Hepatocyte (in vitro differentiated cells): ENCODE measurements around the gene ADGRL1. TPM values are rescaled to one million over a fixed set of nuclear protein-coding genes. Genes with fewer than 3 reads are reported as not detected.

Experiments
- DNase-seq: peaks from one replicate; pipeline ENCODE4 v3.0.0-alpha.2; 2016; ENCODE audit warnings: low spot score
- H2AFZ ChIP-seq: fragments of 200-600 bp; sonication (generic); 2 replicates; pipeline ENCODE4 v1.6.0; 2016; ENCODE audit warnings: antibody characterized with exemption, mild to moderate bottlenecking
- H3K27ac ChIP-seq: fragments of 200-600 bp; sonication (generic); 2 replicates; pipeline ENCODE4 v1.5.1; 2016; ENCODE audit warnings: mild to moderate bottlenecking
- H3K27me3 ChIP-seq: fragments of 200-600 bp; sonication (generic); 2 replicates; pipeline ENCODE4 v1.6.1; 2016
- H3K36me3 ChIP-seq: fragments of 200-600 bp; sonication (generic); replicated peaks from 2 replicates; pipeline ENCODE4 v1.5.1; 2016; ENCODE audit warnings: low read depth; ENCODE audit not compliant: insufficient read depth
- H3K4me1 ChIP-seq: fragments of 200-600 bp; sonication (generic); 2 replicates; pipeline ENCODE4 v1.5.1; 2016; ENCODE audit warnings: mild to moderate bottlenecking, moderate library complexity; ENCODE audit not compliant: insufficient read depth
- H3K4me2 ChIP-seq: fragments of 200-600 bp; sonication (generic); 2 replicates; pipeline ENCODE4 v1.6.0; 2016
- H3K4me3 ChIP-seq: fragments of 200-600 bp; sonication (generic); 2 replicates; pipeline ENCODE4 v1.5.1; 2016; ENCODE audit warnings: mild to moderate bottlenecking
- H3K79me2 ChIP-seq: fragments of 200-600 bp; sonication (generic); 2 replicates; pipeline ENCODE4 v1.6.0; 2017; ENCODE audit warnings: mild to moderate bottlenecking
- H3K9me2 ChIP-seq: fragments of 200-600 bp; sonication (generic); replicated peaks from 2 replicates; pipeline ENCODE4 v1.6.0; 2017; ENCODE audit warnings: mild to moderate bottlenecking; ENCODE audit not compliant: insufficient read depth
- H3K9me3 ChIP-seq: fragments of 200-600 bp; sonication (generic); 2 replicates; pipeline ENCODE4 v1.5.1; 2016; ENCODE audit warnings: low read depth, mild to moderate bottlenecking
- H4K20me1 ChIP-seq: fragments of 200-600 bp; sonication (generic); 2 replicates; pipeline ENCODE4 v1.6.0; 2016; ENCODE audit warnings: mild to moderate bottlenecking; ENCODE audit not compliant: insufficient read depth, poor library complexity, severe bottlenecking
- CTCF ChIP-seq: fragments of 200-600 bp; sonication (generic); IDR thresholded peaks from 2 replicates; pipeline ENCODE4 v1.5.1; 2016; ENCODE audit warnings: antibody characterized with exemption, mild to moderate bottlenecking; ENCODE audit not compliant: poor library complexity
- EZH2 ChIP-seq: fragments of 200-600 bp; sonication (generic); IDR thresholded peaks from 2 replicates; pipeline ENCODE4 v1.6.1; 2016; ENCODE audit warnings: antibody characterized with exemption, mild to moderate bottlenecking, borderline replicate concordance
- EZH2phosphoT487 ChIP-seq: fragments of 200-600 bp; sonication (generic); IDR thresholded peaks from one replicate; pipeline ENCODE4 v1.6.1; 2018; ENCODE audit warnings: antibody characterized with exemption, mild to moderate bottlenecking, low read depth, moderate library complexity; ENCODE audit not compliant: unreplicated experiment, severe bottlenecking
- WGBS: methylation state at CpG from one replicate; pipeline ENCODE4 v1.1.6; 2016; ENCODE audit warnings: low lambda C conversion rate; ENCODE audit errors: missing lambda C conversion rate; 5-methylcytosine and 5-hydroxymethylcytosine counted together
- polyA plus RNA-seq: library from polyadenylated mRNA; unstranded; fragments of >200 nt; fragmentation: Nextera tagmentation; extraction: Ambion mirVana; gene quantifications from 2 replicates; pipeline ENCODE4 v1.2.1, GENCODE V29; 2016
- total RNA-seq: library from RNA; depleted of rRNA; stranded (reverse); fragments of >200 nt; gene quantifications from 2 replicates; pipeline ENCODE4 v1.2.3, GENCODE V29; 2014

ADGRL1 gene
- total and polyA plus RNA-seq, 2 experiments from 2014 or later = 11.5 to 11.9 TPM

DNA sequence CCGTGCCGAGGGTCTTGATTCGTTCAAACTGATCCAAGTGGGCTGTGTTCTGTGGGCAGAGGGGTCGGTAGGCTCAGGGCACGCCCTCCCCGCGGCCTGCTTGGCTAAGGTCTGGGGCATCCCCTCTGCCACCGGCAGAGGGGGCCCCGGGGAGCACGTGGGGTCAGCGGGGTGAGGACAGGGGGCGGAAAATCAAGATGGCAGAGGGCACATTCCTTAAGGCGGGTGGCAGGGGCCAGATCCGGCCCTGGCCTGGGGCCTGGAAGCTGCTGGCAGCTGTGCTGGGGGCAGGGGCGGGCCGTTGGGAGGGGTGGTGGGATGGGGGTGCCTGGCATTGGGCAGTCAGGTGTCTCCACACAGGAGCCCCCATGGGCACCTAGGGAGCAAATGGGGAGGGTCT is 99.1 kb downstream of the ADGRL1 start:
- no peak for DNase-seq
- H3K4me2 ChIP-seq = no peak overlapping the region
- no peak overlapping the region for H3K27ac ChIP-seq
- H3K79me2 ChIP-seq = peaks cover 15% of the 10 kb centered on the region
- no peaks in the 10 kb centered on the region for H3K36me3 ChIP-seq
- 98% methylated on average over 11 of the region's 16 CpGs for WGBS
- H2AFZ ChIP-seq = no peak overlapping the region
- no peaks in the 10 kb centered on the region for H4K20me1 ChIP-seq
- no peaks in the 10 kb centered on the region for H3K9me2 ChIP-seq
- H3K4me3 ChIP-seq = no peak overlapping the region
- TF ChIP-seq EZH2phosphoT487 = no peak
- TF ChIP-seq CTCF = no peak
- TF ChIP-seq EZH2 = no peak
- H3K9me3 ChIP-seq = no peaks in the 10 kb centered on the region
- H3K27me3 ChIP-seq = no peaks in the 10 kb centered on the region
- no peaks in the 10 kb centered on the region for H3K4me1 ChIP-seq

DNA sequence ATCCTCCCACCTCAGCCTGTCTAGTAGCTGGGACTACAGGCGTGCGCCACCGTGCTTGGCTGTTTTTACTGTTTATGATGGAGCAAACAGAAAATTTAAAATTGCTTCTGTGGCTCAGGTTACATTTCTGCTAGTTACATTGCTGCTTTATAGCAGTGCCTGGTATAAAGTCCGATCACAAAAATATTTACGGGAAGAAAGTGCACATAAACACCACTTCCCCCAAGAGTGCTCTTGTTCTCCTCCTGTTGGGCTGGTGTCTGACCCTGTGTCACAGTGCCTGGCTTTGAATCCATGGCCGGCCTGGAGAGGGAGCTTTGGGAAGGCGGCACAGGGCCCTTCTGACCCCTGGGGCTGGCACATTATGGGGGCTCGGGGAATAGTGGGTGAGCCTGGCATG is 100.3 kb downstream of the ADGRL1 start:
- Histone ChIP-seq H3K36me3 (no peaks in the 10 kb centered on the region), H3K9me3 (no peaks in the 10 kb centered on the region), H3K4me2 (no peak overlapping the region), H2AFZ (no peak overlapping the region), H3K9me2 (no peaks in the 10 kb centered on the region), H3K79me2 (peaks cover 11% of the 10 kb centered on the region), H3K27ac (no peak overlapping the region), H3K27me3 (no peaks in the 10 kb centered on the region), H4K20me1 (no peaks in the 10 kb centered on the region), H3K4me1 (no peaks in the 10 kb centered on the region), H3K4me3 (no peak overlapping the region)
- TF ChIP-seq EZH2phosphoT487 = no peak
- TF ChIP-seq CTCF = no peak
- TF ChIP-seq EZH2 = no peak
- WGBS = 82% methylated on average over 8 of the region's 8 CpGs
- no peak for DNase-seq

DNA sequence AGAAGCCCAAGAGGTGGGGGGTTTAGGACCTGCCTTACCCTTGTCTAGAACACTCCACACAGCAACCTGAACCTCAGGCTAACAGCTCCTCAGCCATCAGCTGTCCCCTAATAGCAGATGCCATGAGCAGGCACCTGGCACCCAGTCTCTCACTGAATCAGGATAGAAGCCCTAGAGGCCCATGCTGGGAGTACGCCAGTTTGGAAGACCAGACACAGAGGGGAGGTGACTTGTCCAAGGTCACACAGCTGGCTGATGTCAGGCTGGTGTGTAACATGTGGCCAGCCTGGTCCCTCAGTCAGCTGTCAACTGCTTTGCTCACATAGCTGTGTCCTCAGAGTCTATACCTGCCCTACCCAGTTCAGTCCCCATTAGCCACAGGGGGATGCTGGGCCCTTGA is 102.7 kb downstream of the ADGRL1 start:
- Histone ChIP-seq H3K9me2 (no peaks in the 10 kb centered on the region), H3K4me3 (no peak overlapping the region), H4K20me1 (no peaks in the 10 kb centered on the region), H3K27ac (no peak overlapping the region), H3K27me3 (no peaks in the 10 kb centered on the region), H3K4me1 (no peaks in the 10 kb centered on the region), H2AFZ (no peak overlapping the region), H3K79me2 (peaks cover 3% of the 10 kb centered on the region), H3K9me3 (no peaks in the 10 kb centered on the region), H3K36me3 (no peaks in the 10 kb centered on the region), H3K4me2 (no peak overlapping the region)
- no peak for TF ChIP-seq EZH2phosphoT487
- no peak for TF ChIP-seq EZH2
- no peak for TF ChIP-seq CTCF
- 100% methylated on average over 1 of the region's 1 CpG for WGBS
- DNase-seq = no peak

GRCh38 chr19:14102756-14103155 is 103.2 kb downstream of the ADGRL1 start:
- H2AFZ ChIP-seq = no peak overlapping the region
- TF ChIP-seq EZH2phosphoT487 = no peak
- TF ChIP-seq EZH2 = no peak
- no peak for TF ChIP-seq CTCF
- no peaks in the 10 kb centered on the region for H3K79me2 ChIP-seq
- no peaks in the 10 kb centered on the region for H4K20me1 ChIP-seq
- H3K4me1 ChIP-seq = no peaks in the 10 kb centered on the region
- no peak overlapping the region for H3K4me2 ChIP-seq
- no peak for DNase-seq
- no peaks in the 10 kb centered on the region for H3K9me2 ChIP-seq
- H3K9me3 ChIP-seq = no peaks in the 10 kb centered on the region
- no peak overlapping the region for H3K4me3 ChIP-seq
- 93% methylated on average over 10 of the region's 10 CpGs for WGBS
- H3K27me3 ChIP-seq = no peaks in the 10 kb centered on the region
- no peaks in the 10 kb centered on the region for H3K36me3 ChIP-seq
- no peak overlapping the region for H3K27ac ChIP-seq
